HG02642 (cell line): ENCODE measurements around the gene VMAC.
A peak's percentile ranks its signal among the peaks of the same experiment; 100 is the strongest.
"Not testable (repeated sequence)": the region's sequence is repeated elsewhere in the genome, so short reads cannot be mapped to it uniquely, and the experiment has no call there.

ENCODE experiments used
- ATAC-seq: cut with Tn5 transposase; IDR thresholded peaks from one replicate; pipeline ENCODE4 v1.9.1; 2021; ENCODE audit warnings: mild to moderate bottlenecking; ENCODE audit not compliant: unreplicated experiment, poor library complexity

Gene VMAC

GRCh38 chr19:5904352-5905113, at the start of gene VMAC:
TSS of gene VMAC (plus strand) at chr19:5904872. CDS start at chr19:5904891, 19 bp downstream.
- ATAC-seq, result peak; percentile 83

DNA sequence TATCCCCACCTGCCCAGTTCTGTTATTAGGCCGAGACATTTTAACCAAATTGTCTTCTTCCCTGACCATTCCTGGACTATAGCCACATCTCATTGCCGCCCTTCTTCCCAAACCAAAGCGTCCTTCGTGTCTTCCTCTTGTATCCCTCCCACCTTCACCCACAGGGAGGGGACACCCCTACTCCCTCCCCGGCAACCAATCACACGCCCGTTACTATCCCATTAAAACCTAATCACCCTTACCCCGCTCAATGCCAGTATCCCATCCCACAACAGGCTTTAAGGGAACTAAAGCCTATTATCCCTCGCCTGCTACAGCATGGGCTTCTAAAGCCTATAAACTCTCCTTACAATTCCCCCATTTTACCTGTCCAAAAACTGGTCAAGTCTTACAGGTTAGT, 49.5 kb upstream of the VMAC start:
- ATAC-seq, result not testable (repeated sequence)

DNA sequence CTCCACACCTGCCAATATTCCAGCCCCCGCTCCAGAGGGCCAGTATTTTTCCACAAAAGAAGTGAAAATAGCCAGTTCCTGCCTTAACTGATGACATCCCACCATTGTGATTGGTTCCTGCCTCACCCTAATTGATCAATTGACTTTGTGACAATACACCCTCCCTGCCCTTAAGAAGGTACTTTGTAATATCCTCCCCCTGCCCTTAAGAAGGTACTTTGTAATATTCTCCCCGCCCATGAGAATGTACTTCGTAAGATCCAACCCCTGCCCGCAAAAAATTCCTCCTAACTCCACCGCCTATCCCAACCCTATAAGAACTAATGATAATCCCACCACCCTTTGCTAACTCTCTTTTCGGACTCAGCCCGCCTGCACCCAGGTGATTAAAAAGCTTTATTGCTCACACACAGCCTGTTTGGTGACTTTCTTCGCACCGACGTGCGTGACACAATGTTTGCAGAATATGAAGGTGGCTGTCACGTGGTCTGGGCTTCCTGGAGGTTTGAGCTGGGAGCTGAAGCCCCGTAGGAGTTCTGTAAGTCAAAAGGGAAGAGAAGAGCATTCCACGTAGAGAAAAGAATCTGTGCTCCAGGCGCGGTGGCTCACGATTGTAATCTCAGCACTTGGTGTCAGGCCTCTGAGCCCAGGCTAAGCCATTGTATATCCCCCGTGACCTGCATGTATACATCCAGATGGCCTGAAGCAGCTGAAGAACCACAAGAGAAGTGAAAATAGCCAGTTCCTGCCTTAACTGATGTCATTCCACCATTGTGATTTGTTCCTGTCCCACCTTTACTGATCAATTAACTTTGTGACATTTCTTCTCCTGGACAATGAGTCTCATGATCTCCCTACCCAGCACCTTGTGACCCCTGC, 47.2 kb upstream of the VMAC start:
- ATAC-seq, result no peak

- no peak for ATAC-seq
Measured at GRCh38 chr19:5863030-5863665, 41.5 kb upstream of the VMAC start.

DNA sequence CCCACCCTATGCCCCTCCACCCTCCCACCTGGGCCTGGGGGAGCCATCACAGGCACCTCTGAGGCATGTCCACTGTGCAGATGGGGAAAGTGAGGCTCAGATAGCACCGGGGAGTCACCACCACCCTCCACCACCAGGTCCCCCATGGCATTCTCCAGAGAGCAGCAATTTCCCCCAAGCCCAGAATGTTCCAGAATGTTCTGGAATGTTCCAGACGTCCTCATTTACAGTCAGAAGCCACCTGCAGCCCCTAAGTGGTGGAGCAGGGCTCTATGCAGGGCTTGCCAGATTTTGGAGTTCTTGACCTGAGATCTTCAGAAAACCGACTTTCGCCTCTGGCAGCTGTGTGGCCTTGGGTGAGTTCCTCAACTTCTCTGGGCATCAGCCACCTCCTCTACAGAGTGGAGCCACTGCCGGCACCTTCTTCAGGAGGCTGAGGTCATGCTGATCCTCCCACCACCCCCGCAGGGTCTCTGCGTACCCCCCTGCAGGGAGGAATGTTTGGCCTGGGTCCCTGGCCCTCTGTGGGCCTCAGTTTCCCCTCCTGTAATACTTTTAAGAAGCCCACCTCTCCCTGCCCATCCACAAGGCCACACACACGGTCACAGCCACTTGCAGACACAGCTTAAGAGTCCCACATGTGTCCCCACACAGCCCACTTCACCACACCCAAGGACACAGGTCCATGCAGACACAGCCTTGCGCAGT, 40.5 kb upstream of the VMAC start:
- ATAC-seq, result no peak

DNA sequence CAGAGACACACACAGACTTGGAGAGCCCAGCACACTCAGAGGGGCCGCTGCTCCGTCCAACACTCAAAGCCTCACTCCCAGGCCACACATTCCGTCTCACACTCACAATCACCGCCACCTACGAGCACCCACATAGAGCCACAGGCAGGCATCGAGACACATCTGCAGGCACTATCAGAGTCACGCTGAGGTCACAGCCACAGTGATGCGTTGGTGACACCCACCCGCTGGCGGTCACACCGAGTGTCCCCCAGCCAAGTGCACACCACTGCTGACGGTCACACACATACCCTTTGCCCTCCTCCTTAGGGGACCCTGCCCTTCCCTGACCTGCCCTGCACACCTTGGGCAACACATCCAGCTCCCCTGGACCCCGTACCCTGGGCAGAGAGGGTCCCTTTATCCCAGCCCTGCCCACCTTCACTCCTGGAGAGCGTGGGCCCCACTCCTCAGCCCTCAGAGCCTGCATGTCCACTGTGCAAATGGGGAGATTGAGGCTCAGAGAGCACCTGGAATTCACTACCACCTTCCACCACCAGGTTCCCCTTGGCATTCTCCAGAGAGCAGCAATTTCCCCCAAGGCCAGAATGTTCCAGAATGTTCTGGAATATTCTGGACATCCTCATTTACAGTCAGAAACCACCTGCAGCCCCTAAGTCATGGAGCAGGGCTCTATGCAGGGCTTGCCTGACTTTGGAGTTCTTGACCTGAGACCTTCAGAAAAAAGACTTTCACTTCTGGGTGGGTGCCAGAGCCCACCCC, 39.8 kb upstream of the VMAC start:
- no peak for ATAC-seq

- ATAC-seq, result no peak
Measured at GRCh38 chr19:5865772-5866171, 38.9 kb upstream of the VMAC start.

- ATAC-seq, result no peak
Measured at GRCh38 chr19:5867201-5868136, 37.2 kb upstream of the VMAC start.

GRCh38 chr19:5870986-5871394, 33.7 kb upstream of the VMAC start:
- no peak for ATAC-seq

GRCh38 chr19:5873617-5874199, 31.0 kb upstream of the VMAC start:
- no peak for ATAC-seq

DNA sequence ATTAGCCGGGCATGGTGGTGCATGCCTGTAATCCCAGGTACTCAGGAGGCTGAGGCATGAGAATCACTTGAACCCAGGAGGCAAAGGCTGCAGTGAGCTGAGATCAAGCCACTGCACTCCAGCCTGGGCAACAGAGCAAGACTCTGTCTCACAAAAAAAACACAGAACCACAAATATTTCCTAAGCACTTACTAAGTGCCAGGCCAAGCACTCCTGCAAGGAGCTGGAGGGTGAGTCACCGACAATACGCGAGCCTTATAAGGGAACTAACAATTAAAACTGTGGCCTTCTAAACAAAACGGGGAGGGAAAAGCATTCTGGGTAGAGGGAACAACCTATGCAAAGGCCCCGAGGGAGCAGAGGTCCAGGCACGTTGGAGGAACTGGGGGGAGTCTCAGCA, 30.2 kb upstream of the VMAC start:
- not testable (repeated sequence) for ATAC-seq

DNA sequence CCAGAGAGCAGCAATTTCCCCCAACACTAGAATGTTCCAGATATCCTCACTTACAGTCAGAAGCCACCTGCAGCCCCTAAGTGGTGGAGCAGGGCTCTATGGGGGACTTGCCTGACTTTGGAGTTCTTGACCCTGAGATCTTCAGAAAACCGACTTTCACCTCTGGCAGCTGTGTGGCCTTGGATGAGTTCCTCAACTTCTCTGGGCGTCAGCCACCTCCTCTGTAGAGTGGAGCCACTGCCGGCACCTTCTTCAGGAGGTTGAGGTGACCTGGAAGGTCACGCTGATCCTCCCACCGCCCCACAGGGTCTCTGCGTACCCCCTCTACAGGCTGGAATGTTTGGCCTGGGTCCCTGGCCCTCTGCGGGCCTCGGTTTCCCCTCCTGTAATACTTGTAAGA, 27.2 kb upstream of the VMAC start:
- ATAC-seq, result no peak

GRCh38 chr19:5877882-5878281, 26.8 kb upstream of the VMAC start:
- ATAC-seq, result no peak

DNA sequence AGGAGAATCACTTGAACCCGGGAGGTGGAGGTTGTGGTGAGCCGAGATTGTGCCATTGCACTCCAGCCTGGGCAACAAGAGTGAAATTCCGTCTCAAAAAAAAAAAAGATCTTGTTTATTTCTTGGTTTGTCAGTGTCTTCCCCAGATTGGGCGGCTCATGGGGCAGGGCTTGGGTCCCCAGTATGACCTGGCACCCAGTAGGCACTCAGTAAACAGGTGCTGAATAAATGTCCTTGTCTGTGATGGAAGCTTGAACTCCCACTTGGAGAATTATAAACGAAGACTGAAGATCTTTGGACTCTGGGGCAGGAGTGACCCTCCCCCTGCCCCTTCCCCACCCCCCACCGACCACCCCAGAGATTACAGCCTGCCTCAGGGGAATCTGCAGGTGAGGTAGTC, 24.5 kb upstream of the VMAC start:
- ATAC-seq, result no peak

DNA sequence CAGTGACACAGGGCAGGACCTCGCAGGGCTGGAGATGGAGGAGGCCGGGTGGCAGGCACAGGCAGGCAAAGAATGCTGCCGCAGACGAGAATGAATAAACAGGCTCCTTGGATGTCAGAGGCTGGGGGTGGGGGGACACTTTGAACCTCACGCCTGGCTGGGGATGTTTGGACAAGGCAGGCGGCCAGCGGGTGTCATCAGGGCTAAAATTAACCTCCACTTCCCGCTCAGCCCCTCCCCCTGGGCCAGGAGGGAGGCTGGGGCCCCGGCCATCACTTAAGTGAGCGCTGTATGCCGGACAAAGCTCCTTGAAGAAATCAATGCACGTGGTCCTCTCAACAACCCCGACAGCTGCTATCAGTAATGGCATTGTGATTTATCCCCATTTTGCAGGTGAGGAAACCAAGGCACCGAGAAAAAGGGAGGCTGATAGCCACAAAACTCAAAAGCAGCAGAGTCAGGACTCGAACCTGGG, 24.0 kb upstream of the VMAC start:
- no peak for ATAC-seq

- ATAC-seq, result no peak
Measured at GRCh38 chr19:5881543-5882299, 23.0 kb upstream of the VMAC start.

DNA sequence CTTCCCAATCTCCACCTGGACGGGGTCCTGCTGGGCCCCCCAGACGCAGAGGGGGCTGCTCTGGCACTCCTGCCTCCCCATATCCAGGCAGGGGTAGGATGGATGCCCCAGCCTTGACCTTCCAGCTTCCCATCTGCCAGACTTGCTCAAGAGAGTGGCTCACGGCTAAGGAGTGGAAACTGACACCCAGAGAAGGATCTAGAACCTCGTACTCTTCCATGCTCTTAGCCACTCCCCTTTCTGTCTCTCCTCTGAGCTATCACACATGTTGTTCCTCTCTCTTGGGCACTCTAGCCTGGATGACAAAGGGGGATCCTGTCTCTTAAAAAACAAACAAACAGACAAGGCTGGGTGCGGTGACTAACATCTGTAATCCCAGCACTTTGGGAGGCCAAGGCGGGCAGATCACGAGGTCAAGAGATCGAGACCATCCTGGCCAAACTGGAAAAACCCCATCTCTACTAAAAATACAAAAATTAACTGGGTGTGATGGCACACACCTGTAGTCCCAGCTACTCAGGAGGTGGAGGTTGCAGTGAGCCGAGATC, 22.2 kb upstream of the VMAC start:
- no peak for ATAC-seq
